Activated T-helper 1 cell treated with anti-CD3 and anti-CD28 coated beads, Interleukin-12 subunit alpha, Interleukin-12 subunit beta, Interleukin-2, Interleukin-4 antibody, amounts not matched to agents 30 ng/mL and 10 ng/mL and 1 ng/mL, durations not matched to agents 14 hours and 24 hours and 36 hours (primary cell): ENCODE results near the gene TH. TPM values are rescaled to one million over a fixed set of nuclear protein-coding genes. Genes with fewer than 3 reads are reported as not detected.
"Not testable (repeated sequence)": the region's sequence is repeated elsewhere in the genome, so short reads cannot be mapped to it uniquely, and the experiment has no call there.

ENCODE experiments used
- DNase-seq: peaks from one replicate; pipeline ENCODE4 v3.0.0; 2021; ENCODE audit warnings: low spot score
- H3K27ac Mint-ChIP-seq: one replicate; pipeline ENCODE4 v1.8.0; 2021; ENCODE audit warnings: mild to moderate bottlenecking, mixed read lengths
- H3K27me3 Mint-ChIP-seq: one replicate; pipeline ENCODE4 v1.8.0; 2022; ENCODE audit warnings: mild to moderate bottlenecking, moderate library complexity, mixed read lengths; ENCODE audit not compliant: insufficient read depth
- H3K36me3 Mint-ChIP-seq: one replicate; pipeline ENCODE4 v1.8.0; 2021; ENCODE audit warnings: low read depth, mixed read lengths
- H3K4me1 Mint-ChIP-seq: one replicate; pipeline ENCODE4 v1.8.0; 2021; ENCODE audit warnings: low read depth, mixed read lengths
- H3K4me3 Mint-ChIP-seq: one replicate; pipeline ENCODE4 v1.8.0; 2021; ENCODE audit warnings: mild to moderate bottlenecking, moderate library complexity, mixed read lengths
- H3K9me3 Mint-ChIP-seq: one replicate; pipeline ENCODE4 v1.8.0; 2021; ENCODE audit warnings: mixed read lengths
- intact Hi-C: fragments of 100-400 bp; cut with micrococcal nuclease; formaldehyde crosslinking; loops from one replicate; pipeline ENCODE4 v1.15.1; 2024
- total RNA-seq: library from RNA; stranded (reverse); gene quantifications from 2 replicates; pipeline ENCODE4 v1.2.3, GENCODE V29; 2022

The TH gene
- total RNA-seq, 1 donor from 2014 or later = not detected

- DNase-seq = no peak
- Mint-ChIP-seq H3K36me3 (no peaks in the 10 kb centered on the region), H3K4me3 (no peak overlapping the region), H3K9me3 (no peaks in the 10 kb centered on the region), H3K27ac (no peak overlapping the region), H3K4me1 (no peaks in the 10 kb centered on the region), H3K27me3 (peaks cover 7% of the 10 kb centered on the region)
- intact Hi-C loops = loop anchor here (1.0 kb wide), 1 partner anchor 234 kb away; no protein-coding TSS in a partner anchor
Observed at GRCh38 chr11:2186669-2187279, 15.2 kb upstream of the TH start.

- H3K4me1 Mint-ChIP-seq = no peaks in the 10 kb centered on the region
- H3K9me3 Mint-ChIP-seq = no peaks in the 10 kb centered on the region
- peaks cover 7% of the 10 kb centered on the region for H3K27me3 Mint-ChIP-seq
- H3K4me3 Mint-ChIP-seq = no peak overlapping the region
- intact Hi-C loops = loop anchor here (1.0 kb wide), 1 partner anchor 235 kb away; no protein-coding TSS in a partner anchor
- DNase-seq = no peak
- no peaks in the 10 kb centered on the region for H3K36me3 Mint-ChIP-seq
- no peak overlapping the region for H3K27ac Mint-ChIP-seq
Observed at GRCh38 chr11:2185324-2186085, 13.9 kb upstream of the TH start.

GRCh38 chr11:2182692-2183474 lies 11.3 kb upstream of the TH start:
- Mint-ChIP-seq H3K4me3 (no peak overlapping the region), H3K27ac (no peak overlapping the region), H3K36me3 (no peaks in the 10 kb centered on the region), H3K27me3 (peaks cover 5% of the 10 kb centered on the region), H3K4me1 (no peaks in the 10 kb centered on the region), H3K9me3 (no peaks in the 10 kb centered on the region)
- no peak for DNase-seq
- intact Hi-C loops = no loop called here

- intact Hi-C loops = no loop called here
- H3K27ac Mint-ChIP-seq = no peak overlapping the region
Observed at GRCh38 chr11:2182075-2182474, 10.5 kb upstream of the TH start.

GRCh38 chr11:2180789-2181370 lies 9.3 kb upstream of the TH start:
- no peak for DNase-seq
- no peaks in the 10 kb centered on the region for H3K4me1 Mint-ChIP-seq
- no peak overlapping the region for H3K4me3 Mint-ChIP-seq
- H3K36me3 Mint-ChIP-seq = no peaks in the 10 kb centered on the region
- peaks cover 5% of the 10 kb centered on the region for H3K27me3 Mint-ChIP-seq
- H3K9me3 Mint-ChIP-seq = no peaks in the 10 kb centered on the region
- no peak overlapping the region for H3K27ac Mint-ChIP-seq
- intact Hi-C loops = no loop called here

More at GRCh38 chr11:2182075-2182474, 10.5 kb upstream of the TH start:
- H3K36me3 Mint-ChIP-seq = no peaks in the 10 kb centered on the region
- H3K9me3 Mint-ChIP-seq = no peaks in the 10 kb centered on the region
- no peak overlapping the region for H3K4me3 Mint-ChIP-seq
- no peak for DNase-seq
- H3K27me3 Mint-ChIP-seq = peaks cover 5% of the 10 kb centered on the region
- no peaks in the 10 kb centered on the region for H3K4me1 Mint-ChIP-seq

GRCh38 chr11:2180347-2180746 lies 8.7 kb upstream of the TH start:
- no peak for DNase-seq
- Mint-ChIP-seq H3K4me3 (no peak overlapping the region), H3K36me3 (no peaks in the 10 kb centered on the region), H3K27ac (no peak overlapping the region), H3K9me3 (no peaks in the 10 kb centered on the region), H3K27me3 (peaks cover 5% of the 10 kb centered on the region), H3K4me1 (no peaks in the 10 kb centered on the region)
- intact Hi-C loops = no loop called here

GRCh38 chr11:2179516-2179915 lies 7.9 kb upstream of the TH start:
- H3K27me3 Mint-ChIP-seq = peaks cover 2% of the 10 kb centered on the region
- intact Hi-C loops = no loop called here
- H3K9me3 Mint-ChIP-seq = no peaks in the 10 kb centered on the region
- H3K4me1 Mint-ChIP-seq = no peaks in the 10 kb centered on the region
- no peaks in the 10 kb centered on the region for H3K36me3 Mint-ChIP-seq
- no peak overlapping the region for H3K27ac Mint-ChIP-seq
- H3K4me3 Mint-ChIP-seq = no peak overlapping the region
- DNase-seq = no peak

GRCh38 chr11:2178906-2179494 lies 7.4 kb upstream of the TH start:
- Mint-ChIP-seq H3K27me3 (peaks cover 2% of the 10 kb centered on the region), H3K4me1 (no peaks in the 10 kb centered on the region), H3K4me3 (no peak overlapping the region), H3K36me3 (no peaks in the 10 kb centered on the region), H3K9me3 (no peaks in the 10 kb centered on the region), H3K27ac (no peak overlapping the region)
- intact Hi-C loops = no loop called here
- no peak for DNase-seq

- intact Hi-C loops, H3K9me3 Mint-ChIP-seq, H3K4me3 Mint-ChIP-seq, H3K4me1 Mint-ChIP-seq, H3K27ac Mint-ChIP-seq, H3K36me3 Mint-ChIP-seq, DNase-seq, H3K27me3 Mint-ChIP-seq: not testable (repeated sequence)
Observed at GRCh38 chr11:2178055-2178773, 6.6 kb upstream of the TH start.

GRCh38 chr11:2177076-2177475 lies 5.5 kb upstream of the TH start:
- Mint-ChIP-seq H3K27ac (no peak overlapping the region), H3K4me1 (no peaks in the 10 kb centered on the region), H3K4me3 (no peak overlapping the region), H3K9me3 (no peaks in the 10 kb centered on the region), H3K27me3 (no peaks in the 10 kb centered on the region), H3K36me3 (no peaks in the 10 kb centered on the region)
- no peak for DNase-seq
- intact Hi-C loops = no loop called here

- no peak for DNase-seq
- no peak overlapping the region for H3K4me3 Mint-ChIP-seq
- intact Hi-C loops = no loop called here
- no peaks in the 10 kb centered on the region for H3K9me3 Mint-ChIP-seq
- no peaks in the 10 kb centered on the region for H3K4me1 Mint-ChIP-seq
- H3K36me3 Mint-ChIP-seq = no peaks in the 10 kb centered on the region
- H3K27me3 Mint-ChIP-seq = no peaks in the 10 kb centered on the region
- no peak overlapping the region for H3K27ac Mint-ChIP-seq
Observed at GRCh38 chr11:2176389-2176900, 4.8 kb upstream of the TH start.

GRCh38 chr11:2175659-2176058 lies 4.0 kb upstream of the TH start:
- H3K27me3 Mint-ChIP-seq = no peaks in the 10 kb centered on the region

More at GRCh38 chr11:2175659-2176058, 4.0 kb upstream of the TH start:
- intact Hi-C loops = no loop called here
- Mint-ChIP-seq H3K4me3 (no peak overlapping the region), H3K9me3 (no peaks in the 10 kb centered on the region), H3K27ac (no peak overlapping the region), H3K4me1 (no peaks in the 10 kb centered on the region), H3K36me3 (no peaks in the 10 kb centered on the region)
- no peak for DNase-seq
